Measurements from ENCODE around the gene POLR3A. TPM values are rescaled to one million over a fixed set of nuclear protein-coding genes. Genes with fewer than 3 reads are reported as not detected.

The POLR3A gene
- total RNA-seq, 1 donor from 2014 or later, result 14.7 TPM

- Histone ChIP-seq H3K27me3 (ENCODE audit: control insufficient read depth, insufficient read depth, low read length) (no peaks in the 10 kb centered on the region), H3K4me3 (ENCODE audit: low read depth, low read length) (no peak overlapping the region), H3K36me3 (ENCODE audit: control insufficient read depth, insufficient read depth, low read length) (no peaks in the 10 kb centered on the region)
- no peak for FAIRE-seq
- no peak for DNase-seq (ENCODE audit: low read depth)
- no peak for TF ChIP-seq CTCF (IDR thresholded peaks at IDR 0.05; ENCODE audit: insufficient read depth, low read length, severe bottlenecking)
Measured at GRCh38 chr10:77969114-77969513, 60.2 kb downstream of the POLR3A start.

GRCh38 chr10:77967611-77968022, 61.7 kb downstream of the POLR3A start:
- no peak for TF ChIP-seq CTCF (IDR thresholded peaks at IDR 0.05; ENCODE audit: insufficient read depth, low read length, severe bottlenecking)
- Histone ChIP-seq H3K36me3 (ENCODE audit: control insufficient read depth, insufficient read depth, low read length) (no peaks in the 10 kb centered on the region), H3K27me3 (ENCODE audit: control insufficient read depth, insufficient read depth, low read length) (no peaks in the 10 kb centered on the region), H3K4me3 (ENCODE audit: low read depth, low read length) (no peak overlapping the region)
- FAIRE-seq, result no peak
- DNase-seq (ENCODE audit: low read depth), result no peak

GRCh38 chr10:77965294-77965693, 64.0 kb downstream of the POLR3A start:
- Histone ChIP-seq H3K4me3 (ENCODE audit: low read depth, low read length) (no peak overlapping the region), H3K36me3 (ENCODE audit: control insufficient read depth, insufficient read depth, low read length) (no peaks in the 10 kb centered on the region), H3K27me3 (ENCODE audit: control insufficient read depth, insufficient read depth, low read length) (no peaks in the 10 kb centered on the region)
- no peak for TF ChIP-seq CTCF (IDR thresholded peaks at IDR 0.05; ENCODE audit: insufficient read depth, low read length, severe bottlenecking)
- FAIRE-seq (no peak), DNase-seq (ENCODE audit: low read depth) (peak; percentile 73)

GRCh38 chr10:77964811-77965210, 64.5 kb downstream of the POLR3A start:
- no peak for TF ChIP-seq CTCF (IDR thresholded peaks at IDR 0.05; ENCODE audit: insufficient read depth, low read length, severe bottlenecking)
- no peak overlapping the region for H3K4me3 ChIP-seq (ENCODE audit: low read depth, low read length)
- no peaks in the 10 kb centered on the region for H3K27me3 ChIP-seq (ENCODE audit: control insufficient read depth, insufficient read depth, low read length)
- no peaks in the 10 kb centered on the region for H3K36me3 ChIP-seq (ENCODE audit: control insufficient read depth, insufficient read depth, low read length)
- FAIRE-seq, result no peak
- DNase-seq (ENCODE audit: low read depth), result no peak

DNA sequence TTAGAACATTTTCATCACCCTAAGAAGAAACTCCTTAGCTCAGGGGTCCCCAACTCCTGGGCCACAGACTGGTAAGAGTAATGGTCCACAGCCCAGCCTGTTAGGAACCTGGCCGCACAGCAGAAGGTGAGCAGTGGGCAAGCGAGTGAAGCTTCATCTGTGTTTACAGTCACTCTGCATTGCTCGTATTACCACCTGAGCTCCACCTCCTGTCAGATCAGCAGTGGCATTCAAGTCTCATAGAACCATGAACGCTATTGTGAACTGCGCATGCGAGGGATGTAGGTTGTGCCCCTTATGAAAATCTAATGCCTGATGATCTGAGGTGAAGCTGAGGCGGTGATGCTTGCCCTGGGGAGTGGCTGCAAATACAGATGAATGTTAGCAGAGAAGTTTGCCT, 65.4 kb downstream of the POLR3A start:
- TF ChIP-seq CTCF (IDR thresholded peaks at IDR 0.05; ENCODE audit: insufficient read depth, low read length, severe bottlenecking), result no peak
- FAIRE-seq, result no peak
- DNase-seq (ENCODE audit: low read depth), result no peak
- Histone ChIP-seq H3K36me3 (ENCODE audit: control insufficient read depth, insufficient read depth, low read length) (no peaks in the 10 kb centered on the region), H3K27me3 (ENCODE audit: control insufficient read depth, insufficient read depth, low read length) (no peaks in the 10 kb centered on the region), H3K4me3 (ENCODE audit: low read depth, low read length) (no peak overlapping the region)

DNA sequence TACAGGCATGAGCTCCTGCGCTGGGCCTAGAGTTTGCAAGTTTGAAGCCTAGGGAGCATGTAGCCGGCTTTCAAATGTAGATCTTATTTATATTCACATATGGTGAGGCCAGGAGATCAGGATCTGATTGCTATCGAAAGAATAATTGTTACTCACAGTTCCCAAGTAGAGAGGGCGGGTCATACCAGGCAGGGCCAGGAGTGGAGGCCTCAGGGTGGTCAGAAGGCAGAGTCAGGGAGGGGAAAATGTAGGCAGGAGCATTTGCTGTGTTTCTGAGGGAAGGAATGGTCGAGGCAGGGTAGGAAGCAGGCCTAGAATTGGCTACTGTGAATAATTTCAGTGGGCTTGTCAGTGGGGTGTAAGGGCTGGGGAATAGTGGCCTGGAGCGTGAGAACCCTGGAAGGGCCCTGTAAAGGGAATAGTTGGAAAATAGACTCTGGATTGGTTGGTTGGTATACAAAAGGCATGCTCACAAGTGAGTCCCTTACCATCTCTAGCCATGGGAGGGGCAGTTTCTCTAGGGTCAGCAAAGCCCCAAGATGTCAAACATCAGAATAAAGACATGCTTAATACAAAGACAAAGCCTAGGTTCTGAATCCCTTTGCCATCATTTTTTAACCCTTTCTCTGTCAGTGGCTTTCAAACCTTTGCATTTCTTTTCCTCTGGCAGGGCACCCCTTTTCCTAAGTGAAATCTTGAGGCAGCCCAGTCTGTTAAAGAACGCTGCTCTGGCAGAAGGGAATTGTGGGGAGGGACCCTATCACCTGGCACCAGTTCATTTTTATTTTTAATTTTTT, 66.8 kb downstream of the POLR3A start:
- H3K36me3 ChIP-seq (ENCODE audit: control insufficient read depth, insufficient read depth, low read length), result no peaks in the 10 kb centered on the region
- DNase-seq (ENCODE audit: low read depth) (no peak), FAIRE-seq (no peak)
- no peak for TF ChIP-seq CTCF (IDR thresholded peaks at IDR 0.05; ENCODE audit: insufficient read depth, low read length, severe bottlenecking)
- no peak overlapping the region for H3K4me3 ChIP-seq (ENCODE audit: low read depth, low read length)
- H3K27me3 ChIP-seq (ENCODE audit: control insufficient read depth, insufficient read depth, low read length), result no peaks in the 10 kb centered on the region
